Muscle layer of colon (tissue), 2 donors: ENCODE results near the gene SGCB.

Source experiments
- H3K27ac ChIP-seq: one replicate; pipeline ENCODE4 v1.7.0; 2013; ENCODE audit warnings: low read depth, mild to moderate bottlenecking, low read length, moderate library complexity
- H3K27me3 ChIP-seq, 2 donors: one replicate each; pipeline ENCODE4 v1.7.0; 2013; ENCODE audit warnings: low read length in 2 of 2, mild to moderate bottlenecking in 2 of 2; ENCODE audit not compliant: insufficient read depth in 2 of 2, control insufficient read depth in 1 of 2
- H3K36me3 ChIP-seq: one replicate; pipeline ENCODE4 v1.7.0; 2013; ENCODE audit warnings: mild to moderate bottlenecking, low read length; ENCODE audit not compliant: insufficient read depth
- H3K4me1 ChIP-seq: one replicate; pipeline ENCODE4 v1.7.0; 2013; ENCODE audit warnings: mild to moderate bottlenecking, low read length; ENCODE audit not compliant: insufficient read depth
- H3K4me3 ChIP-seq, 2 donors: one replicate each; pipeline ENCODE4 v1.7.0; 2013; ENCODE audit warnings: low read length in 2 of 2, low read depth in 1 of 2, mild to moderate bottlenecking in 1 of 2, moderate library complexity in 1 of 2
- H3K9ac ChIP-seq: one replicate; pipeline ENCODE4 v1.7.0; 2013; ENCODE audit warnings: low read length
- H3K9me3 ChIP-seq: one replicate; pipeline ENCODE4 v1.7.0; 2013; ENCODE audit warnings: mild to moderate bottlenecking, low read length
- donor health status: abdominal sarcoma.
- donor health status: Adenocarcinoma of cecum.

The SGCB gene

GRCh38 chr4:52017814-52018213 lies 20.3 kb downstream of the SGCB start:
- H3K27ac ChIP-seq: no peak overlapping the region
- no peaks in the 10 kb centered on the region for H3K9me3 ChIP-seq
- no peak overlapping the region for H3K4me3 ChIP-seq
- no peak overlapping the region for H3K9ac ChIP-seq
- H3K27me3 ChIP-seq: no peaks in the 10 kb centered on the region
- H3K4me1 ChIP-seq: no peaks in the 10 kb centered on the region
- peaks cover 6% of the 10 kb centered on the region for H3K36me3 ChIP-seq

DNA sequence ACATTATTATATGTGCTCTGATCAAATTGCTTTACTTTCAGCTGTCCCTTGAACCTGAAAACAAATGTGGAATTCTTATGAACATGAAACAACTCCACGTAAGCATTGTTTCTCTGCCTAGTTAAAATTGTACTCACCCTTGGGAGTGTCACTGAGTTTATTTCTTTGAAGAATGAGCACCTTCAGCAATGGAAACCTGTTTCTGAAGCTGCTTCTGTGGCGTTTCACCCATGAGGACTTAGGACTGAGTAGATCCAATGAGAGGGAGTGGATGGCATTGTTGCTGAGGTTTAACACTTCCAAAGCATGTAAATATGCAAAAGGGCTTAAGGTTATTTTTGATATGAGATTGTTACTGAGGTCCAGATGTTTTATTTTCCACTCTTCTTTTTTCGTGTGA lies 21.1 kb downstream of the SGCB start:
- Histone ChIP-seq H3K9ac (no peak overlapping the region), H3K27ac (no peak overlapping the region), H3K9me3 (no peaks in the 10 kb centered on the region), H3K4me1 (no peaks in the 10 kb centered on the region), H3K27me3 (no peaks in the 10 kb centered on the region), H3K36me3 (no peaks in the 10 kb centered on the region), H3K4me3 (no peak overlapping the region)

DNA sequence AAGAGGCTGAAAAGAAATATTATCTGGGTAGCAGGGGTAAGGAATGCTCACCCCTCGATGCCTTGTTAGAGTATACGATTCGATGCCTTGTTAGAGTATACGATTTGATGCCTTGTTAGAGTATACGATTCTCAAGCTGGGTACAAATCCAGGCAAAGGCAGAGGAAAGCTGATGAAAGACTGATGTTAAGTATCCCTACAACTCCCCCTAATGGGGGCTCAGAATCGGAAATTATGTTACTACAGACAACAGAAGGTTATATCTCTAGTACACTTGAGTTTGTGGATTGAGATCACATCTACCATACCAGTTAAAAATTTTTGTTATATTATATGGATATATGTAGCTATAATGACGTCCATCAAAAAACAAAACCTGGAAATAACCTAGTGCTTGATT lies 22.7 kb downstream of the SGCB start:
- H3K36me3 ChIP-seq: no peaks in the 10 kb centered on the region
- H3K4me1 ChIP-seq: no peaks in the 10 kb centered on the region
- H3K27ac ChIP-seq: no peak overlapping the region
- no peaks in the 10 kb centered on the region for H3K27me3 ChIP-seq
- H3K4me3 ChIP-seq: no peak overlapping the region
- no peaks in the 10 kb centered on the region for H3K9me3 ChIP-seq
- no peak overlapping the region for H3K9ac ChIP-seq

GRCh38 chr4:52014903-52015302 lies 23.2 kb downstream of the SGCB start:
- Histone ChIP-seq H3K27ac (no peak overlapping the region), H3K27me3 (no peaks in the 10 kb centered on the region), H3K4me1 (no peaks in the 10 kb centered on the region), H3K9me3 (no peaks in the 10 kb centered on the region), H3K9ac (no peak overlapping the region), H3K36me3 (no peaks in the 10 kb centered on the region), H3K4me3 (no peak overlapping the region)

DNA sequence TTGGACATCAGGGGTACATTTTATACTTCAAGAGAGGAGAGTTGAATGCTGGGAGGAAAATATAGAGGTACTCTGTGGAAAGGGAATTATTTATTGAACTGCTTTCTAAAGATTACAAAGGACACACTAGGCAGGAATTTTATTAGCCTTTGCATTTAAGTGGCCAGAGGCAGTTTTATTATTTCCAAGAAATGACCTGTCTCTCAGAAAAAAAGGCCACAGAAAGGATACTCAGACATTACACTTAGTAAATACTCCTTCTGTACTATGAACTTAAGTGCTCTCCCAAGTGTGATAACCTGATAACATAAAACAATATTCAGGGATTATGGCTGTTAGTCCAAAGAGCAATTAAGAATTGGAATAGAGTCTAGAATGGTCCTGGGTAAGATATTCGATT lies 25.4 kb downstream of the SGCB start:
- Histone ChIP-seq H3K9ac (no peak overlapping the region), H3K27me3 (no peaks in the 10 kb centered on the region), H3K36me3 (no peaks in the 10 kb centered on the region), H3K9me3 (no peaks in the 10 kb centered on the region), H3K27ac (no peak overlapping the region), H3K4me3 (no peak overlapping the region), H3K4me1 (no peaks in the 10 kb centered on the region)

DNA sequence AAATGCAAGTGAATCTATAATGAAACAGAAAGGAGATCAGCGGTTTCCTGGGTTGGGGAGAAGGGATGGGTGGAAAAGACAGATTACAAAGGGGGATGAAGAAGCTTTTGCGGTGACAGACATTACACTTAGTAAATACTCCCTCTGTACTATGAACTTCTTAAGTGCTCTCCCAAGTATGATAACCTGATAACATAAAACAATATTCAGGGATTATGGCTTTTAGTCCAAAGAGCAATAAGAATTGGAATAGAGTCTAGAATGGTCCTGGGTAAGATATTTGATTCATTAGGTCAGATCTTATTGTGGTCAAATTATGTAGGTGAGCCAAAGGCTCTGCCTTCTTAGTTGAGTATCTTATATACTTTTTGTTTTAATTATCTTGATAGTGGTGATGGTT lies 27.1 kb downstream of the SGCB start:
- H3K4me3 ChIP-seq: no peak overlapping the region
- H3K9ac ChIP-seq: no peak overlapping the region
- no peaks in the 10 kb centered on the region for H3K4me1 ChIP-seq
- no peak overlapping the region for H3K27ac ChIP-seq
- no peaks in the 10 kb centered on the region for H3K9me3 ChIP-seq
- no peaks in the 10 kb centered on the region for H3K36me3 ChIP-seq
- no peaks in the 10 kb centered on the region for H3K27me3 ChIP-seq

GRCh38 chr4:52006887-52007286 lies 31.2 kb downstream of the SGCB start:
- H3K4me1 ChIP-seq: no peaks in the 10 kb centered on the region
- H3K36me3 ChIP-seq: no peaks in the 10 kb centered on the region

DNA sequence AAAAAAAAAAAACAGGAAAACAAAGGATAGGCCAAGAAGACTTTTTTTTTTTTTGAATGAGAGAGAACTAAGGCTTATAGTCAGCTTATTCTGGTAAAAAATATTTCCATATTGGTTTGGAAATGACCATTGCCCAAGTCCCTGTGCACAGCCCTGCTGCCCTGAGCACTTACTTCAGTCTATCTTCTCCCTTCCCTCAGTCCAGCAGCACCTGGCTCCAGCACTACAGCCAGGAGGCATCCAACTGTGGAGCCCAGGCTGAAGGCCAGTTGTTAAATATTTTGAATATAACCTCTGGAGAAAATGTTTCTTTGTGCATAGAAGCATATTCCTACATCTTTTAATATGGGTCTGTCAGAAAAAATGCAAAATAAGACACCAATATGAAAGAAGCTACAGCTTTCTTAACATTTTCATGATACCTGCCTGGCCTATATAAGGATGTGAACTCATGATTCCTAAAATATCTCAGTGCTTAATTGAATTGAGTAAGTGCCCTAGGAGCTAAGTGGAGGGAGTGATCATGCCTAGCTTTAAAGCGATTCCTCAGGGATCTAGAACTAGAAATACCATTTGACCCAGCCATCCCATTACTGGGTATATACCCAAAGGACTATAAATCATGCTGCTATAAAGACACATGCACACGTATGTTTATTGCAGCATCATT lies 32.4 kb downstream of the SGCB start:
- Histone ChIP-seq H3K36me3 (no peaks in the 10 kb centered on the region), H3K4me3 (no peak overlapping the region), H3K9me3 (no peaks in the 10 kb centered on the region), H3K27me3 (no peaks in the 10 kb centered on the region), H3K9ac (no peak overlapping the region), H3K27ac (no peak overlapping the region), H3K4me1 (no peaks in the 10 kb centered on the region)

More at GRCh38 chr4:52006887-52007286, 31.2 kb downstream of the SGCB start:
- no peaks in the 10 kb centered on the region for H3K9me3 ChIP-seq
- H3K27ac ChIP-seq: no peak overlapping the region
- H3K4me3 ChIP-seq: no peak overlapping the region
- H3K9ac ChIP-seq: no peak overlapping the region
- H3K27me3 ChIP-seq: no peaks in the 10 kb centered on the region

- H3K27me3 ChIP-seq: no peaks in the 10 kb centered on the region
- H3K27ac ChIP-seq: no peak overlapping the region
- H3K4me3 ChIP-seq: no peak overlapping the region
- H3K36me3 ChIP-seq: no peaks in the 10 kb centered on the region
- no peaks in the 10 kb centered on the region for H3K4me1 ChIP-seq
- no peak overlapping the region for H3K9ac ChIP-seq
- H3K9me3 ChIP-seq: no peaks in the 10 kb centered on the region
Observed at GRCh38 chr4:52004414-52004813, 33.7 kb downstream of the SGCB start.

DNA sequence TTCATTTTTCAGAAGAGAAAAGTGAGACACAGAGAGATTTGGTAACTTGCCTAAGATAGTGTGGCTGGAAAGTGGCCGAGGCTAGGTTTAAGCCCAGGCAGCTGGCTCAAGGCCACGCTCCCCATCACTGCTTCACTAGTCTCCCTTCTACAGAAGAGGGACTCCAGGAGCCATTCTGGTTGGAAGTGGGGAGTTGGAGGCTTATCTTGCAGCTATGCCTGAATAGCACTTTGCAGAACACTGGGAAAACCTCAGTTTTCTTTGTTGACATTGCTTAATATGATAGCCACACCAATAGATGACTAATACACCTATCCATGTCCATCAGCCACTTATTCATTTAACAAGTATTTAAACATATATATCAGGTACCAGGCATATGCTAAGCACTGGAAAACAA lies 36.5 kb downstream of the SGCB start:
- no peaks in the 10 kb centered on the region for H3K4me1 ChIP-seq
- no peak overlapping the region for H3K4me3 ChIP-seq
- no peak overlapping the region for H3K9ac ChIP-seq
- H3K36me3 ChIP-seq: no peaks in the 10 kb centered on the region
- no peak overlapping the region for H3K27ac ChIP-seq
- H3K9me3 ChIP-seq: no peaks in the 10 kb centered on the region
- no peaks in the 10 kb centered on the region for H3K27me3 ChIP-seq

DNA sequence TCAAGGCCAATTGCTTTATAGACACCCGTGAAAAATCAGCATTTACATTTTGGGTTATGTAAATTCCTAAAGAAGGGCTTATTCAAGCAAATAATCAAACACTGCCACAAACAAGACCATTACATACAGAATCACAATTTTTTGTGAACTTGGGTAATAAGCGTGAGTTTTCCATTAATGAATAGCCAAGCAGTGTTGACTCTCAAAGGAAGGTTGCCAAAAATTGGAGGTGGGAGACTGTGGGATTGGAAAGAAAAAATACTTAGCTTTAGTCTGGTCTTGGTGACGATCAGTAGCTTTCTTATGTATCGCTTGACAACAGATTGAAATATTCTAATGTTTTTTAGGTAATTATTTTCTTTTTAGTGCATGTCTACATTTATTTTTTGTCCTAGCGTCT lies 38.8 kb downstream of the SGCB start:
- H3K36me3 ChIP-seq: no peaks in the 10 kb centered on the region
- no peaks in the 10 kb centered on the region for H3K9me3 ChIP-seq
- H3K4me1 ChIP-seq: no peaks in the 10 kb centered on the region
- H3K9ac ChIP-seq: no peak overlapping the region
- H3K27me3 ChIP-seq: no peaks in the 10 kb centered on the region
- no peak overlapping the region for H3K4me3 ChIP-seq
- no peak overlapping the region for H3K27ac ChIP-seq

- H3K4me1 ChIP-seq: no peaks in the 10 kb centered on the region
Observed at GRCh38 chr4:51998837-51999236, 39.3 kb downstream of the SGCB start.

More at GRCh38 chr4:51998837-51999236, 39.3 kb downstream of the SGCB start:
- H3K27me3 ChIP-seq: no peaks in the 10 kb centered on the region
- no peak overlapping the region for H3K4me3 ChIP-seq
- H3K9me3 ChIP-seq: no peaks in the 10 kb centered on the region
- H3K27ac ChIP-seq: no peak overlapping the region
- H3K9ac ChIP-seq: no peak overlapping the region
- H3K36me3 ChIP-seq: no peaks in the 10 kb centered on the region
